PC-3 (cell line): ENCODE data around the gene OR5H1. TPM values are rescaled to one million over a fixed set of nuclear protein-coding genes. Genes with fewer than 3 reads are reported as not detected.
"Not testable (repeated sequence)": the region's sequence is repeated elsewhere in the genome, so short reads cannot be mapped to it uniquely, and the experiment has no call there.

Source experiments
- ATAC-seq: fragments of 200-7000 bp; cut with Tn5 transposase; 2 replicates; pipeline ENCODE4 v1.9.1; 2020; ENCODE audit warnings: mild to moderate bottlenecking, moderate library complexity
- BruUV-seq: library from RNA; stranded (reverse); fragments of 400-500 nt; replicated peaks from 2 replicates; lab custom pipeline; 2021; lab: Mats Ljungman, UMichigan
- CTCF ChIA-PET: fragments of 300-600 bp; sonication (Branson Sonifier 250); formaldehyde crosslinking; loops from one replicate; lab custom pipeline; 2022; ENCODE audit warnings: antibody characterized with exemption; lab: Charles Lee
- POLR2A ChIA-PET: fragments of 300-600 bp; sonication (Branson Sonifier 250); formaldehyde crosslinking; loops from one replicate; lab custom pipeline; 2022; ENCODE audit warnings: antibody characterized with exemption; ENCODE audit not compliant: unreplicated experiment; lab: Charles Lee
- DNase-seq: peaks from one replicate; pipeline ENCODE4 v3.0.0-alpha.2; 2015
- H2AFZ ChIP-seq: fragments of 300-600 bp; sonication (generic); 2 replicates; pipeline ENCODE4 v1.6.0; 2016; ENCODE audit warnings: antibody characterized with exemption, low read length
- H3F3A ChIP-seq: fragments of 300-600 bp; sonication (generic); one replicate; pipeline ENCODE4 v1.6.0; 2017; ENCODE audit warnings: antibody characterized with exemption, low read length, control low read depth, mild to moderate bottlenecking; ENCODE audit not compliant: unreplicated experiment
- H3K27ac ChIP-seq: fragments of 300-600 bp; sonication (generic); 2 replicates; pipeline ENCODE4 v1.5.1; 2016; ENCODE audit warnings: mild to moderate bottlenecking, low read length
- H3K27me3 ChIP-seq: fragments of 300-600 bp; sonication (generic); 2 replicates; pipeline ENCODE4 v1.6.1; 2016; ENCODE audit warnings: low read length, mixed read lengths
- H3K36me3 ChIP-seq: fragments of 300-600 bp; sonication (generic); 2 replicates; pipeline ENCODE4 v1.6.1; 2016; ENCODE audit warnings: low read depth, mixed run types, low read length, mixed read lengths
- H3K4me1 ChIP-seq: fragments of 300-600 bp; sonication (generic); 2 replicates; pipeline ENCODE4 v1.5.1; 2016; ENCODE audit warnings: low read length; ENCODE audit not compliant: insufficient read depth
- H3K4me2 ChIP-seq: fragments of 300-600 bp; sonication (generic); 2 replicates; pipeline ENCODE4 v1.6.0; 2016; ENCODE audit warnings: low read length
- H3K4me3 ChIP-seq: fragments of 300-600 bp; sonication (generic); 2 replicates; pipeline ENCODE4 v1.5.1; 2016; ENCODE audit warnings: mild to moderate bottlenecking, low read length, mixed read lengths
- H3K79me2 ChIP-seq: fragments of 300-600 bp; sonication (generic); 2 replicates; pipeline ENCODE4 v1.6.1; 2017; ENCODE audit warnings: low read length, mixed read lengths
- H3K9ac ChIP-seq: fragments of 300-600 bp; sonication (generic); 2 replicates; pipeline ENCODE4 v1.6.0; 2016; ENCODE audit warnings: mild to moderate bottlenecking, low read length
- H3K9me2 ChIP-seq: fragments of 300-600 bp; sonication (generic); replicated peaks from 2 replicates; pipeline ENCODE4 v1.6.1; 2016; ENCODE audit warnings: mixed run types, low read length, mixed read lengths
- H3K9me3 ChIP-seq: fragments of 300-600 bp; sonication (generic); 2 replicates; pipeline ENCODE4 v1.6.1; 2016; ENCODE audit warnings: low read length, mixed read lengths
- H4K20me1 ChIP-seq: fragments of 300-600 bp; sonication (generic); 2 replicates; pipeline ENCODE4 v1.6.1; 2016; ENCODE audit warnings: low read length, mixed read lengths
- CTCF ChIP-seq: fragments of 300-600 bp; sonication (generic); conservative IDR thresholded peaks from 2 replicates; pipeline ENCODE4 v1.5.1; 2017; ENCODE audit warnings: antibody characterized with exemption, low read depth, mild to moderate bottlenecking, low read length
- EZH2 ChIP-seq: fragments of 300-600 bp; sonication (generic); IDR thresholded peaks from one replicate; pipeline ENCODE4 v1.6.1; 2017; ENCODE audit warnings: antibody characterized with exemption, mild to moderate bottlenecking, low read length; ENCODE audit not compliant: unreplicated experiment
- EZH2phosphoT487 ChIP-seq: fragments of 300-600 bp; sonication (generic); IDR thresholded peaks from 2 replicates; pipeline ENCODE4 v1.6.1; 2018; ENCODE audit warnings: mild to moderate bottlenecking, antibody characterized with exemption, low read length, borderline replicate concordance
- intact Hi-C: fragments of 100-400 bp; cut with micrococcal nuclease; formaldehyde crosslinking; loops from 2 replicates; pipeline ENCODE4 v1.9.0; 2023
- total RNA-seq: library from RNA; depleted of rRNA; stranded (reverse); fragments of >200 nt; gene quantifications from 2 replicates; pipeline ENCODE4 v1.2.3, GENCODE V29; 2014

The OR5H1 gene
- total RNA-seq, 1 experiment from 2014 or later: not detected

GRCh38 chr3:98147179-98147578 lies 16.7 kb downstream of the OR5H1 start, which contains the start of gene OR5H14:
TSS of gene OR5H14 (plus strand) at chr3:98147479. CDS start at chr3:98149386, 1,907 bp downstream.
- Histone ChIP-seq H4K20me1 (no peaks in the 10 kb centered on the region), H3K4me3 (no peak within 1 kb of the TSS), H3K79me2 (no peaks in the 10 kb centered on the region), H3K9ac (no peak within 1 kb of the TSS), H3K4me2 (no peak within 1 kb of the TSS), H3K9me3 (no peaks in the 10 kb centered on the region), H3K27ac (no peak within 1 kb of the TSS), H3K27me3 (peaks cover 25% of the 10 kb centered on the region), H3F3A (no peaks in the 10 kb centered on the region), H2AFZ (no peak within 1 kb of the TSS), H3K36me3 (no peaks in the 10 kb centered on the region), H3K9me2 (no peaks in the 10 kb centered on the region), H3K4me1 (no peaks in the 10 kb centered on the region)
- no TSS peak for BruUV-seq
- intact Hi-C loops: no loop called here
- ChIA-PET CTCF (no interaction called here), POLR2A (no interaction called here)
- TF ChIP-seq EZH2: no peak
- TF ChIP-seq CTCF: no peak
- TF ChIP-seq EZH2phosphoT487: no peak
- DNase-seq (no peak), ATAC-seq (no peak)

GRCh38 chr3:98148751-98149150 lies 18.2 kb downstream of the OR5H1 start:
- TF ChIP-seq CTCF (no peak), EZH2 (no peak), EZH2phosphoT487 (no peak)
- no peak overlapping the region for H3K4me2 ChIP-seq
- no peak overlapping the region for H2AFZ ChIP-seq
- H3K9me2 ChIP-seq: no peaks in the 10 kb centered on the region
- POLR2A ChIA-PET: no interaction called here
- H3F3A ChIP-seq: no peaks in the 10 kb centered on the region
- no peak overlapping the region for H3K9ac ChIP-seq
- H3K27me3 ChIP-seq: peaks cover 15% of the 10 kb centered on the region; the same call in 1 of the 2 replicates
- intact Hi-C loops: no loop called here
- ATAC-seq (no peak), DNase-seq (no peak)
- CTCF ChIA-PET: no interaction called here
- H4K20me1 ChIP-seq: no peaks in the 10 kb centered on the region
- no peaks in the 10 kb centered on the region for H3K36me3 ChIP-seq
- no peaks in the 10 kb centered on the region for H3K9me3 ChIP-seq
- no peaks in the 10 kb centered on the region for H3K4me1 ChIP-seq
- no TSS peak for BruUV-seq
- no peak overlapping the region for H3K27ac ChIP-seq
- no peaks in the 10 kb centered on the region for H3K79me2 ChIP-seq
- H3K4me3 ChIP-seq: no peak overlapping the region

GRCh38 chr3:98149456-98149855 lies 18.9 kb downstream of the OR5H1 start:
- H3K9me2 ChIP-seq, H3K4me2 ChIP-seq, H4K20me1 ChIP-seq, H3K79me2 ChIP-seq, POLR2A ChIA-PET, H3K36me3 ChIP-seq, BruUV-seq, H3K27ac ChIP-seq, H3K4me3 ChIP-seq, H3K9me3 ChIP-seq, DNase-seq, intact Hi-C loops, H2AFZ ChIP-seq, H3K4me1 ChIP-seq, H3F3A ChIP-seq, CTCF ChIA-PET, ATAC-seq, H3K9ac ChIP-seq: not testable (repeated sequence)
- peaks cover 10% of the 10 kb centered on the region; the same call in 1 of the 2 replicates for H3K27me3 ChIP-seq
